Fibroblast of lung (primary cell): ENCODE measurements around the gene CLIC6.

ENCODE experiments used
- CTCF ChIP-seq, 2 donors: IDR thresholded peaks in 1 of 2; conservative IDR thresholded peaks in 1 of 2; 1 replicate in 1 of 2; 2 replicates in 1 of 2; pipeline ENCODE4 v1.5.1; 2011 to 2012; ENCODE audit warnings: low read length in 2 of 2, control low read depth in 1 of 2, inconsistent platforms in 1 of 2, low read depth in 1 of 2, mild to moderate bottlenecking in 1 of 2
- EZH2 ChIP-seq: IDR thresholded peaks from 2 replicates; pipeline ENCODE4 v1.5.1; 2012; ENCODE audit warnings: low read length, control low read depth, mild to moderate bottlenecking; ENCODE audit errors: missing control alignments

GRCh38 chr21:34619841-34620665 is 48.7 kb upstream of the CLIC6 start:
- no peak for TF ChIP-seq CTCF (conservative IDR thresholded peaks at IDR 0.05 in 1 of 2, IDR thresholded peaks at IDR 0.05 in 1 of 2; ENCODE audit: low read depth in 1 of 2, low read length in 2 of 2)
- TF ChIP-seq EZH2 = no peak
